SK-N-MC (cell line): ENCODE data around the gene DGKQ.

Source experiments
- EZH2 ChIP-seq: fragments of 200-600 bp; sonication (generic); IDR thresholded peaks from one replicate; pipeline ENCODE4 v1.6.1; 2017; ENCODE audit warnings: antibody characterized with exemption
- FOXP2 ChIP-seq: optimal IDR thresholded peaks from 2 replicates; pipeline ENCODE3; 2011; ENCODE audit warnings: mild to moderate bottlenecking, moderate library complexity; ENCODE audit not compliant: insufficient read depth; ENCODE audit errors: extremely low read length, control extremely low read depth
- POLR2AphosphoS5 ChIP-seq: IDR thresholded peaks from 2 replicates; pipeline ENCODE4 v1.6.1; 2012; ENCODE audit warnings: mild to moderate bottlenecking, low read depth, low read length, borderline replicate concordance

- no peak for TF ChIP-seq EZH2
- TF ChIP-seq POLR2AphosphoS5 = no peak
- no peak for TF ChIP-seq FOXP2
Observed at GRCh38 chr4:1008840-1009541, 35.6 kb upstream of the DGKQ start.
